AG04449 (cell line): ENCODE results near the gene SKIC8.

ENCODE experiments used
- CTCF ChIA-PET: fragments of 350-600 bp; formaldehyde crosslinking; extraction: SDS; loops from one replicate; lab custom pipeline; 2021; ENCODE audit warnings: antibody characterized with exemption; lab: Yijun Ruan, JAX
- POLR2A ChIA-PET: fragments of 400-600, 350-600 bp; formaldehyde crosslinking; extraction: SDS; loops from one replicate; lab custom pipeline; 2020; ENCODE audit warnings: antibody characterized with exemption, inconsistent platforms; lab: Yijun Ruan, JAX
- DNase-seq: peaks from one replicate; pipeline ENCODE4 v3.0.0-alpha.2; 2010; ENCODE audit warnings: low read depth, low spot score
- H3K4me3 ChIP-seq: 2 replicates; pipeline ENCODE4 v1.5.1; 2011; ENCODE audit warnings: low read depth, mild to moderate bottlenecking, control low read depth, low read length
- CTCF ChIP-seq: IDR thresholded peaks from one replicate; pipeline ENCODE4 v1.5.1; 2011; ENCODE audit warnings: mild to moderate bottlenecking, moderate library complexity, low read length, control low read depth, inconsistent platforms; ENCODE audit not compliant: insufficient read depth; ENCODE audit errors: missing control alignments

Gene SKIC8

GRCh38 chr15:78244893-78245292, 54.5 kb downstream of the SKIC8 start:
- TF ChIP-seq CTCF: no peak
- no peak overlapping the region for H3K4me3 ChIP-seq
- ChIA-PET CTCF (interaction anchor here (1.0 to 13.2 kb wide), 7 partner anchors 11 to 135 kb away, joined by 3 to 352 read pairs (median 10); partner anchors contain the start of genes CIB2 and DNAJA4), POLR2A (no interaction called here)
- no peak for DNase-seq

- DNase-seq: no peak
- CTCF ChIA-PET: interaction anchor here (0.6 to 13.2 kb wide), 8 partner anchors 12 to 334 kb away, joined by 3 to 352 read pairs (median 7); partner anchors contain the start of genes CIB2 and DNAJA4
- POLR2A ChIA-PET: no interaction called here
- H3K4me3 ChIP-seq: no peak overlapping the region
- TF ChIP-seq CTCF: no peak
Observed at GRCh38 chr15:78244101-78244500, 55.3 kb downstream of the SKIC8 start.

- ChIA-PET POLR2A (no interaction called here), CTCF (interaction anchor here (1.0 to 13.2 kb wide), 9 partner anchors 12 to 285 kb away, joined by 3 to 352 read pairs (median 65); partner anchors contain the start of genes CIB2 and DNAJA4)
- DNase-seq: no peak
- H3K4me3 ChIP-seq: no peak overlapping the region
- no peak for TF ChIP-seq CTCF
Observed at GRCh38 chr15:78243491-78243941, 55.9 kb downstream of the SKIC8 start.

- no peak overlapping the region for H3K4me3 ChIP-seq
- TF ChIP-seq CTCF: no peak
- CTCF ChIA-PET: interaction anchor here (1.0 to 13.2 kb wide), 13 partner anchors 13 to 285 kb away, joined by 3 to 352 read pairs (median 55); partner anchors contain the start of genes CIB2 and DNAJA4
- no peak for DNase-seq
- POLR2A ChIA-PET: no interaction called here
Observed at GRCh38 chr15:78243058-78243457, 56.4 kb downstream of the SKIC8 start.

GRCh38 chr15:78242128-78242527, 57.3 kb downstream of the SKIC8 start:
- POLR2A ChIA-PET: no interaction called here
- CTCF ChIA-PET: interaction anchor here (0.6 to 13.2 kb wide), 25 partner anchors 7 to 330 kb away, joined by 3 to 352 read pairs (median 18); partner anchors contain the start of genes CIB2 and DNAJA4

GRCh38 chr15:78241017-78241416, 58.4 kb downstream of the SKIC8 start:
- TF ChIP-seq CTCF: peak; percentile 96
- no peak overlapping the region for H3K4me3 ChIP-seq
- ChIA-PET CTCF (interaction anchor here (0.7 to 13.2 kb wide), 41 partner anchors 8 to 286 kb away, joined by 3 to 352 read pairs (median 7); partner anchors contain the start of genes CIB2, DNAJA4, IDH3A and IREB2), POLR2A (no interaction called here)
- DNase-seq: no peak

More at GRCh38 chr15:78242128-78242527, 57.3 kb downstream of the SKIC8 start:
- H3K4me3 ChIP-seq: no peak overlapping the region
- peak; percentile 61 for TF ChIP-seq CTCF
- DNase-seq: no peak
